ENCODE measurements around the gene EYS.
A peak's percentile ranks its signal among the peaks of the same experiment; 100 is the strongest.

EYS gene

GRCh38 chr6:63816982-63817436 is 1890.0 kb downstream of the EYS start:
- DNase-seq (ENCODE audit: low read depth): peak; percentile 28
- TF ChIP-seq, protein P1, sequence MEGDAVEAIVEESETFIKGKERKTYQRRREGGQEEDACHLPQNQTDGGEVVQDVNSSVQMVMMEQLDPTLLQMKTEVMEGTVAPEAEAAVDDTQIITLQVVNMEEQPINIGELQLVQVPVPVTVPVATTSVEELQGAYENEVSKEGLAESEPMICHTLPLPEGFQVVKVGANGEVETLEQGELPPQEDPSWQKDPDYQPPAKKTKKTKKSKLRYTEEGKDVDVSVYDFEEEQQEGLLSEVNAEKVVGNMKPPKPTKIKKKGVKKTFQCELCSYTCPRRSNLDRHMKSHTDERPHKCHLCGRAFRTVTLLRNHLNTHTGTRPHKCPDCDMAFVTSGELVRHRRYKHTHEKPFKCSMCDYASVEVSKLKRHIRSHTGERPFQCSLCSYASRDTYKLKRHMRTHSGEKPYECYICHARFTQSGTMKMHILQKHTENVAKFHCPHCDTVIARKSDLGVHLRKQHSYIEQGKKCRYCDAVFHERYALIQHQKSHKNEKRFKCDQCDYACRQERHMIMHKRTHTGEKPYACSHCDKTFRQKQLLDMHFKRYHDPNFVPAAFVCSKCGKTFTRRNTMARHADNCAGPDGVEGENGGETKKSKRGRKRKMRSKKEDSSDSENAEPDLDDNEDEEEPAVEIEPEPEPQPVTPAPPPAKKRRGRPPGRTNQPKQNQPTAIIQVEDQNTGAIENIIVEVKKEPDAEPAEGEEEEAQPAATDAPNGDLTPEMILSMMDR (IDR thresholded peaks at IDR 0.05; ENCODE audit: insufficient read depth, low read depth, low read length, missing control alignments): peak; percentile 18
- H3K4me3 ChIP-seq (ENCODE audit: low read depth, low read length): no peak overlapping the region

GRCh38 chr6:63816401-63816981 is 1890.5 kb downstream of the EYS start:
- no peak for DNase-seq (ENCODE audit: low read depth)
- no peak overlapping the region for H3K4me3 ChIP-seq (ENCODE audit: low read depth, low read length)
- TF ChIP-seq, protein P1 (IDR thresholded peaks at IDR 0.05; ENCODE audit: insufficient read depth, low read depth, low read length, missing control alignments): no peak

DNA sequence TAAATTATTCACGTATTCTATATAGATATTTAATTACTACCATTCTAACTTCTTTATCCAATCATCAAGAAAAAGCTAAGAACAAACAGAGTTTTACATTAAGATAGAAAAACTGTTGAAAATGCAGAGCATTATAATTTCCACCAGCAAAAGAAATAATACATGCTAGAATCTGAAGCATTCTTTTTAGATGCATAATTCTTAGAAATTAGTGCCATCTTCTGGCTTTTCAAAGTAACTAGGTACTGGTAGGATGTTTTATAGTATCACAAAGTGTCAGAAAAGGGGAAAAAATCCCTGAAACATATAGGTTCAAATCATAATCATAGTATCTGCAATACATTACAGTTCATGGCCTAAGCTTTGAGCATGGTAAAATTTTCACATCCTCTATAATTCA is 1892.6 kb downstream of the EYS start:
- DNase-seq (ENCODE audit: low read depth): no peak
- no peak overlapping the region for H3K4me3 ChIP-seq (ENCODE audit: low read depth, low read length)
- TF ChIP-seq, protein P1 (IDR thresholded peaks at IDR 0.05; ENCODE audit: insufficient read depth, low read depth, low read length, missing control alignments): no peak

DNA sequence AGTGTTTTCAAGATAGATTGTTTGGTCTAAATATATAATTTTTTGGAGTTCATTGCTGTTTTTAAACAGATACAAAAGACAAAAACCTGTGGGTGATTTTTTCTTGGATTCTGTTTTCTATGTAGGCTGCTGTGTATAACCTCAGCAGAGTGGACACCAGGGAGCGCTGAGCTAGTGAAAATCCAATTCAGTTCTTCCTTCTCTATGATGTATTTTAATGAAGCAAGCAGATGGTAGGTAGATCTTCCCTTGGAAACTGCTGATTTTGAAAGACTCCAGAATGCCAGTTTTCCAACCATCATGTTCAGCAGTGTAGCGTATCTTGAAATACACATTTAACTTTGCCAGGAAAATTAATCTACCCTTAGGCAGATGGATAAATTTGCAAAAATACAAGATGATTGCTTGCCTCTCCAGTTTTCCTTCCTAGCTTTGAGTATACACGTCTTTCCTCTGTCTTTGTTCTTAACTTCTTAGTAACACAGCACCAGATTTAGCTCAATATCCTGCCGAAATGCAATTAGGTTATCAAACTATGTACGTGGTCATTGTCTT is 1893.4 kb downstream of the EYS start:
- H3K4me3 ChIP-seq (ENCODE audit: low read depth, low read length): no peak overlapping the region
- DNase-seq (ENCODE audit: low read depth): no peak
- TF ChIP-seq, protein P1 (IDR thresholded peaks at IDR 0.05; ENCODE audit: insufficient read depth, low read depth, low read length, missing control alignments): no peak

GRCh38 chr6:63808576-63808975 is 1898.5 kb downstream of the EYS start:
- DNase-seq (ENCODE audit: low read depth): no peak
- TF ChIP-seq, protein P1 (IDR thresholded peaks at IDR 0.05; ENCODE audit: insufficient read depth, low read depth, low read length, missing control alignments): no peak

DNA sequence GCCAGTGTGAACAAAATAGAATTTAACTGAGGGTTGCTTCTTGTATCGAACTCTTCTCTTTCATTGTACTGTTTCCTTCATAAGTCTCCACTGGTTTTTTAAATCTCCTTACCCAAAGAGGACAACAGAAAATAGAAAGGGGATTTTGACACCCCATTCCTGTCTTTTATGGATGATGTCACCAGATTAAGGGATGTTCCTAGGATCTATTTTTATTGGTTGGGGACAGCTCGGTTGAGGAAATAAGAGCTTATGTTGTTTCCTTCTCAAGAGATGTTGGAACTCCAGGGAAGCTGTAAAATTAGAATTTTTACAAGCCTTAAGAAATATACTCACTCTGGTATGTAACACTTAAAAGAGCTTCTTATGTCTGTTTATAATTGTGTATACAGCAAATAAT is 1900.0 kb downstream of the EYS start:
- TF ChIP-seq, protein P1 (IDR thresholded peaks at IDR 0.05; ENCODE audit: insufficient read depth, low read depth, low read length, missing control alignments): no peak
- DNase-seq (ENCODE audit: low read depth): no peak
- no peak overlapping the region for H3K4me3 ChIP-seq (ENCODE audit: low read depth, low read length)

More at GRCh38 chr6:63808576-63808975, 1898.5 kb downstream of the EYS start:
- H3K4me3 ChIP-seq (ENCODE audit: low read depth, low read length): no peak overlapping the region

- TF ChIP-seq, protein P1 (IDR thresholded peaks at IDR 0.05; ENCODE audit: insufficient read depth, low read depth, low read length, missing control alignments): no peak
- no peak for DNase-seq (ENCODE audit: low read depth)
- no peak overlapping the region for H3K4me3 ChIP-seq (ENCODE audit: low read depth, low read length)
These were observed 1900.5 kb downstream of the EYS start for GRCh38 chr6:63806573-63806913.
